Lung (tissue), 12 donors: Measurements from ENCODE around the gene LTBP2. TPM values are rescaled to one million over a fixed set of nuclear protein-coding genes. Genes with fewer than 3 reads are reported as not detected.

Experiments used
- ATAC-seq: fragments of 200-7000 bp; cut with Tn5 transposase; one replicate; pipeline ENCODE4 v1.9.1; 2020; ENCODE audit warnings: moderate number of reproducible peaks; ENCODE audit not compliant: insufficient read depth, low FRiP score
- DNase-seq, 3 donors: peaks; one replicate each; pipeline ENCODE4 v3.0.0-alpha.2; 2013 to 2017
- H3K27ac ChIP-seq, 2 donors: one replicate each; pipeline ENCODE4 v1.5.1; 2013; ENCODE audit warnings: mild to moderate bottlenecking in 2 of 2, moderate library complexity in 2 of 2, control low read depth in 1 of 2, inconsistent platforms in 1 of 2, low read depth in 1 of 2, low read length in 1 of 2
- H3K27me3 ChIP-seq, 3 donors: one replicate each; pipeline ENCODE4 v1.5.1; 2013; ENCODE audit warnings: low read length in 2 of 3; ENCODE audit not compliant: control insufficient read depth in 3 of 3, insufficient read depth in 3 of 3
- H3K36me3 ChIP-seq, 4 donors: one replicate each; pipeline ENCODE4 v1.5.1; 2013; ENCODE audit warnings: low read length in 4 of 4, mild to moderate bottlenecking in 1 of 4, moderate library complexity in 1 of 4; ENCODE audit not compliant: control insufficient read depth in 4 of 4, insufficient read depth in 4 of 4
- H3K4me1 ChIP-seq, 5 donors: one replicate each; pipeline ENCODE4 v1.5.1; 2013; ENCODE audit warnings: low read length in 5 of 5, mild to moderate bottlenecking in 2 of 5, moderate library complexity in 1 of 5; ENCODE audit not compliant: control insufficient read depth in 5 of 5, insufficient read depth in 5 of 5
- H3K4me3 ChIP-seq: one replicate; pipeline ENCODE4 v1.5.1; 2013; ENCODE audit warnings: mild to moderate bottlenecking, control low read depth, moderate library complexity
- H3K9ac ChIP-seq, 2 donors: one replicate each; pipeline ENCODE4 v1.5.1; 2013; ENCODE audit warnings: low read length in 2 of 2, control low read depth in 1 of 2; ENCODE audit not compliant: insufficient read depth in 1 of 2
- H3K9me3 ChIP-seq, 4 donors: one replicate each; pipeline ENCODE4 v1.5.1; 2013; ENCODE audit warnings: low read length in 3 of 4, mild to moderate bottlenecking in 1 of 4, moderate library complexity in 1 of 4; ENCODE audit not compliant: control insufficient read depth in 4 of 4, insufficient read depth in 3 of 4
- CTCF ChIP-seq: IDR thresholded peaks from 2 replicates; pipeline ENCODE4 v1.5.1; 2012; ENCODE audit warnings: mild to moderate bottlenecking; ENCODE audit errors: control extremely low read depth, extremely low read depth
- WGBS, 2 donors: extraction: QIAGEN DNeasy Blood & Tissue Kit; methylation state at CpG; one replicate each; pipeline ENCODE4 v1.1.7; 2013; 5-methylcytosine and 5-hydroxymethylcytosine counted together
- polyA plus RNA-seq, 2 donors: library from polyadenylated mRNA; stranded (reverse); fragments of 200-250 nt; gene quantifications; one replicate each; pipeline ENCODE4 v1.2.1, GENCODE V29; 2013
- total RNA-seq, 2 donors: library from RNA; depleted of rRNA in 1 of 2; stranded (reverse); fragments of >200 nt in 1 of 2; gene quantifications; one replicate each; pipeline ENCODE4 v1.2.1, GENCODE V29; 2014 to 2021
- donor health status: control.
- donor health status: control.
- donor health status: Bipolar disorder and iron deficiency.
- donor health status: healthy.
- donor health status: DM: yes; HTN: yes; CAD: no.

Gene LTBP2
- total and polyA plus RNA-seq, 4 donors = 13.2 to 78.4 (median 25.8) TPM

DNA sequence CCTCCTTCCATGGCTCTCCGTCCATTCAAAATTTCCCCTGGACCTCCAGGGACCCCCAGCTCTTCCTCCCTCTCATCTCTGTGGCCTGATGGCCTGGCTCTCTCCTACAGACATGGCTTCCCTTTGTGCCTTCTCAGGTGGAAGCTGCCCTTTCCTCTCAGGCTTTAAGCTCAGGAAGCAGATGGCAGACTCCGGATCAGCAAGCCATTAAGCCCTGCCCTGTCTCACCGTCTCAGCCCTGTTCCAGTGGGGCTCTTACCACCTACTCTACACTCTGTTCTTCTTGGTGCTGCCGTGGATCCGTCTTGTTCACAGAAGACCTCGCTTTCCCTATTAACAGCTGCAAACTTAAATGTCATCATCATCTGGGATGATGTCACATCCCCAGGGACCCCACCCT, 152.1 kb downstream of the LTBP2 start:
- no peak for TF ChIP-seq CTCF
- Histone ChIP-seq H3K9me3 (peaks cover 0 to 1% (median 0%) of the 10 kb centered on the region in 4 donors), H3K27ac (no peak overlapping the region), H3K27me3 (no peaks in the 10 kb centered on the region), H3K36me3 (no peaks in the 10 kb centered on the region), H3K9ac (no peak overlapping the region), H3K4me1 (peaks cover 0 to 9% (median 0%) of the 10 kb centered on the region in 5 donors), H3K4me3 (no peak overlapping the region)
- 55 to 75% methylated on average over 6 of the region's 6 CpGs for WGBS, 2 donors
- ATAC-seq (no peak), DNase-seq (no peak)

- Histone ChIP-seq H3K4me3 (no peak overlapping the region), H3K27me3 (no peaks in the 10 kb centered on the region), H3K27ac (no peak overlapping the region), H3K36me3 (no peaks in the 10 kb centered on the region), H3K9me3 (peaks cover 0 to 1% (median 0%) of the 10 kb centered on the region in 4 donors), H3K9ac (no peak overlapping the region), H3K4me1 (peaks cover 0 to 9% (median 0%) of the 10 kb centered on the region in 5 donors)
- WGBS, 2 donors = 79% methylated on average over 10 of the region's 10 CpGs
- TF ChIP-seq CTCF = no peak
- ATAC-seq = no peak
- DNase-seq = peak; percentile 22 to 23 (median 23)
These were observed 152.6 kb downstream of the LTBP2 start for GRCh38 chr14:74459289-74459946.

DNA sequence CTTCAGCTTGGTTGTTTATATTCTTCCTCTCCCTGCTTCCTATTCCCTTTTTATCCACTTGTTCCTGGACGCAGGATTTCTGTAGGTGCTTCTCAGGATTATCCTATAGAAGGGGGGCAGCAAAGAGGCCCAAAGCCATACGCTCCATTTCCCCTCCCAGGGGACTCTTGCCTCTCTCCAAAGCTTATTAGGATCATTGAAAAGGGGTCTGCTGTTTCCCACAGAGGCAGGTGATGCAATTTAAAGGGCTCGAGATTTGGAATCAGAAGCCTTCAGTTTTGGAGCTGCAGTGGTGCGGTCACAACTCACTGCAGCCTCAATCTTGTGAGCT, 154.5 kb downstream of the LTBP2 start:
- ATAC-seq = no peak
- DNase-seq = no peak
- Histone ChIP-seq H3K9ac (no peak overlapping the region), H3K9me3 (no peaks in the 10 kb centered on the region), H3K36me3 (no peaks in the 10 kb centered on the region), H3K4me3 (no peak overlapping the region), H3K4me1 (peaks cover 0 to 4% (median 0%) of the 10 kb centered on the region in 5 donors), H3K27me3 (no peaks in the 10 kb centered on the region), H3K27ac (no peak overlapping the region)
- 78 to 82% methylated on average over 4 of the region's 4 CpGs for WGBS, 2 donors
- TF ChIP-seq CTCF = no peak
